ENCODE data around the gene FAM193A.

DNA sequence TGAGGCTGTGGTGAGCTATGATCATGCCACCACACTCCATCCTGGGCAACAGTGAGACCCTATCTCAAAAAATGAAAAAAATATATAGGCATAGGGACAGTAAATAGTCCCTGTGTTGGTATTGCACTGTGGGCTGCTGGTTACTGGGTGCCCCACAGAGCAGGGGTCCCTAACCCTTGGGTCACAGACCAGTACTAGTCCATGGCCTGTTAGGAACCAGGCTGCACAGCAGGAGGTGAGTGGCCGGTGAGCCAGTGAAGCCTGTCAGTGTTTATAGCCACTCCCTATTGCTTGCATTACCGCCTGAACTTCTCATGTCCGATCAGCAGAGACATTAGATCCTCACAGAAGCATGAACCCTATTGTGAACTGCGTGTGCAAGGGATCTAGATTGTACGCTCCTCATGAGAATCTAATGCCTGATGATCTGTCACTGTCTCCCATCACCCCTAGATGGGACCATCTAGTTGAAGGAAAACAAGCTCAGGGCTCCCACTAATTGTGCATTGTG is 113.2 kb downstream of the FAM193A start:
- no peak for TF ChIP-seq POLR2A (IDR thresholded peaks at IDR 0.05)
- TF ChIP-seq, protein P1, sequence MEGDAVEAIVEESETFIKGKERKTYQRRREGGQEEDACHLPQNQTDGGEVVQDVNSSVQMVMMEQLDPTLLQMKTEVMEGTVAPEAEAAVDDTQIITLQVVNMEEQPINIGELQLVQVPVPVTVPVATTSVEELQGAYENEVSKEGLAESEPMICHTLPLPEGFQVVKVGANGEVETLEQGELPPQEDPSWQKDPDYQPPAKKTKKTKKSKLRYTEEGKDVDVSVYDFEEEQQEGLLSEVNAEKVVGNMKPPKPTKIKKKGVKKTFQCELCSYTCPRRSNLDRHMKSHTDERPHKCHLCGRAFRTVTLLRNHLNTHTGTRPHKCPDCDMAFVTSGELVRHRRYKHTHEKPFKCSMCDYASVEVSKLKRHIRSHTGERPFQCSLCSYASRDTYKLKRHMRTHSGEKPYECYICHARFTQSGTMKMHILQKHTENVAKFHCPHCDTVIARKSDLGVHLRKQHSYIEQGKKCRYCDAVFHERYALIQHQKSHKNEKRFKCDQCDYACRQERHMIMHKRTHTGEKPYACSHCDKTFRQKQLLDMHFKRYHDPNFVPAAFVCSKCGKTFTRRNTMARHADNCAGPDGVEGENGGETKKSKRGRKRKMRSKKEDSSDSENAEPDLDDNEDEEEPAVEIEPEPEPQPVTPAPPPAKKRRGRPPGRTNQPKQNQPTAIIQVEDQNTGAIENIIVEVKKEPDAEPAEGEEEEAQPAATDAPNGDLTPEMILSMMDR (IDR thresholded peaks at IDR 0.05) = no peak

Data from right lobe of liver (tissue), 4 donors.